ENCODE measurements around the gene UCK2.

The UCK2 gene

GRCh38 chr1:165823552-165824268 is 3.7 kb upstream of the UCK2 start:
- H3K9ac ChIP-seq (ENCODE audit: low read length) = no peak overlapping the region
- H3K27me3 ChIP-seq (ENCODE audit: control insufficient read depth, insufficient read depth, low read length) = no peaks in the 10 kb centered on the region
- H3K4me3 ChIP-seq (ENCODE audit: low read length) = no peak overlapping the region
- H3K36me3 ChIP-seq (ENCODE audit: control insufficient read depth, insufficient read depth, low read length) = no peaks in the 10 kb centered on the region
- H3K4me1 ChIP-seq (ENCODE audit: control insufficient read depth, insufficient read depth, low read length) = peaks cover 8% of the 10 kb centered on the region
- no peaks in the 10 kb centered on the region for H3K9me3 ChIP-seq (ENCODE audit: control insufficient read depth, low read length)

- peaks cover 10% of the 10 kb centered on the region for H3K4me1 ChIP-seq (ENCODE audit: control insufficient read depth, insufficient read depth, low read length)
Measured at GRCh38 chr1:165824269-165824643, 3.2 kb upstream of the UCK2 start.

DNA sequence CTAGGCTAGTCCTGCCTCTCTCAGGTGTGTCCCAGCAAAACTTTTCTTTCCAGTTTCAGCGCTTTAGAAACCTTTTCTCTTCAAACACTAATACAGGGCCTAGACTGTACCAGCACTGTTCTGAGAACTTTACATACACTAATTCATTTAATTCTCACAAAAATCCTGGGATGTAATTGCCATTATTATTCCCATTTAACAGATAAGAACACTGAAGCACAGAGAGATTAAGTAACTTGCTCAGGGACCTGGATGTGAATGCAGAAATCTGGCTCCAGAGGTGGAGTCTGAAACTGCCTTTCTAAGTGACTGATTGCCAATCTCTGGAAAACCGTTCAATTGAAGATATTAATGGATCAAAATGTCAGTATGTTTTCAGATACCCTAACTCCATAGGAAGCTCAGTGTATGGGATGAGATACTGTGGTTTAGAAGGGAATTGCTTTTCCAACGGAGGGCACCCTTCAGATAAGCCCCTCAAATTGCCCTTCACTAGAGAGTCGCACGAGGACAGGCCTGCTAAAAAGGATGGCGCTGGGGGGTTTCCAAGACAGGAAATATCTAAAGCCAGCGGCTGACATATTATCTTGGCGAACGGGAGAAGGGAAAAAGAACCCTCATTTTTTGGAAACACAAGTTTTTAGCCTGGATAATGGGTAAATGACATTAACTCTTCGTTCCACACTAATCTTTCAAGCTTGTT is 698 bp upstream of the UCK2 start:
- H3K4me3 ChIP-seq (ENCODE audit: low read length) = no peak overlapping the region
- H3K4me1 ChIP-seq (ENCODE audit: control insufficient read depth, insufficient read depth, low read length) = peaks cover 17% of the 10 kb centered on the region
- no peaks in the 10 kb centered on the region for H3K27me3 ChIP-seq (ENCODE audit: control insufficient read depth, insufficient read depth, low read length)
- no peaks in the 10 kb centered on the region for H3K36me3 ChIP-seq (ENCODE audit: control insufficient read depth, insufficient read depth, low read length)
- no peaks in the 10 kb centered on the region for H3K9me3 ChIP-seq (ENCODE audit: control insufficient read depth, low read length)
- H3K9ac ChIP-seq (ENCODE audit: low read length) = peak overlapping the region; percentile 50

More at GRCh38 chr1:165824269-165824643, 3.2 kb upstream of the UCK2 start:
- Histone ChIP-seq H3K27me3 (ENCODE audit: control insufficient read depth, insufficient read depth, low read length) (no peaks in the 10 kb centered on the region), H3K9me3 (ENCODE audit: control insufficient read depth, low read length) (no peaks in the 10 kb centered on the region), H3K36me3 (ENCODE audit: control insufficient read depth, insufficient read depth, low read length) (no peaks in the 10 kb centered on the region), H3K9ac (ENCODE audit: low read length) (no peak overlapping the region), H3K4me3 (ENCODE audit: low read length) (no peak overlapping the region)

DNA sequence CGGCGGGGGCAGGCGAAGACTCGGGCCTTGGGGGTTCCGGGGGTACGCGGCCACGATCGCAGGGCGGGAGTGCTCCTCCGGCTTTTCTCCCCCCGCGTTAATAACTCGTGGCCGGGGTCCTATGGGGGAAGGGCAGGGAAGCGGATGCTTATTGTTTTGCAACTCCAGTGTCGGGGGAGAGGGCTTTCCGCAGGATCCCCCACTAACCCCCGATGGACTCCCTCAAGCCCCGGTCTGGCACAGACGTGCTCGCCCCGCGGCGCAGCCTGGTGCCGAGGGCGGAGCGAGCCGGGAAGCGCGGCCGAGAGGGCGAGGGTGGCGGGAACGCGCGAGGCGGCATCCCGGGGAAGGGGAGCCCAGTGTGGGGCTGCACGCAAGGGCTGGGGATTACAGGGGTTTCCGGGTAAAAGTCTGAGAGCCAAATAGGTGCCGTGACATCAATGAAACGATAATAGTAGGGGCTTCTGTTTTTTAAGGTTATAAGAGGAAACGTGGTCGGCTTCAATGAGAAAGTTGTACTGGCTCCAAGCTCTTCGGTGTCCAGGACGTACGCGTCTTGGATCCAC is 772 bp downstream of the UCK2 start:
- Histone ChIP-seq H3K36me3 (ENCODE audit: control insufficient read depth, insufficient read depth, low read length) (no peaks in the 10 kb centered on the region), H3K4me3 (ENCODE audit: low read length) (peak overlapping the region; percentile 99), H3K9ac (ENCODE audit: low read length) (peak overlapping the region; percentile 91), H3K9me3 (ENCODE audit: control insufficient read depth, low read length) (no peaks in the 10 kb centered on the region), H3K27me3 (ENCODE audit: control insufficient read depth, insufficient read depth, low read length) (no peaks in the 10 kb centered on the region), H3K4me1 (ENCODE audit: control insufficient read depth, insufficient read depth, low read length) (peaks cover 17% of the 10 kb centered on the region)

DNA sequence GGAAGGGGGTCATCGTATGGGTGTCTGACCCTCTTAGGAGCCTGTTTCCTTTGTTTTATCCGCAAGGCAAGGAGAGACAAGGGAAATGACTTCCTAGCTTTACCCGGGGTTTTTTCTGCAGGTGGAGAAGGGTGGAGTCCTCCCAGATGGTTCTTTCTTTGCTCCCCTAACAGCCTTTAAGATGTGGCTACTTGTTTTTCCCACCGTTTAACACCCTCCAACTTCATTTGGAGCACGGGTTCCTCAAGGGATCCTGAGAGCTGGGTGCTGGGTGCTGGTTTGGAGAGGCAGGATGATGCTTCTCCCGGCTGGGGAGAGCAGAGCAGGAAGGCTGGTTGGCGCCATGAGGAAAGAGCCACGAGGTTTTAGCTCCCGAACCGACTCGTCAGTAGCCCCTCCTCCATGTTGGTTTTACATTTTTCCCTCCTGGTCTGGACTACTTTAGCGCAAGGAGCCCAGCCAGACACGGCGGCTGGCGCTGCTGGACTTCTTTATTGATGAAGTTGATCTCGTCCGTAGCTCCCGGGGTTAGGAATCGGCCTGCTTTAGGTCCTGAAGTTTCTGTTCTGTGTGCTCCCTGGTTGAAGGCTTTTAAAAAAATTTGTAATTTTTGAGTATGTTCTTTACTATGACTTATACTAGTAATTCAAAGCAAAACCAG is 1.4 kb downstream of the UCK2 start:
- H3K4me3 ChIP-seq (ENCODE audit: low read length) = peak overlapping the region; percentile 99
- H3K9me3 ChIP-seq (ENCODE audit: control insufficient read depth, low read length) = no peaks in the 10 kb centered on the region
- H3K36me3 ChIP-seq (ENCODE audit: control insufficient read depth, insufficient read depth, low read length) = no peaks in the 10 kb centered on the region
- peaks cover 17% of the 10 kb centered on the region for H3K4me1 ChIP-seq (ENCODE audit: control insufficient read depth, insufficient read depth, low read length)
- H3K9ac ChIP-seq (ENCODE audit: low read length) = peak overlapping the region; percentile 91
- H3K27me3 ChIP-seq (ENCODE audit: control insufficient read depth, insufficient read depth, low read length) = no peaks in the 10 kb centered on the region

DNA sequence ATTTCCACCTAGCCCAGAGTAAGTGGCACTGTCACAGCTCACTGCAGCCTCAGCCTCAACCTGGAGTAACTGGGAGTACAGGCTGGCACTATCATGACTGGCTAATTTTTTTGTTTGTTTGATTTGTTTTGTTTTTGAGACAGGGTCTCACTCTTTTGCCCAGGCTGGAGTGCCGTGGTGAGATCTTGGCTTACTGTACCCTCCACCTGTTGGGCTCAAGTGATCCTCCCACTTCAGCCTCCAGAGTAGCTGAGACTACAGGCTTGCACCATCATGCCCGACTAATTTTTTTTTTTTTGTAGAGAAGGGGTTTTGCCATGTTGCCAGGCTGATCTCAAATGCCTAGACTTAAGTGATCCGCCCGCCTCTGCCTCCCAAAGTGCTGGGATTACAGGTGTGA is 2.5 kb downstream of the UCK2 start:
- Histone ChIP-seq H3K4me1 (ENCODE audit: control insufficient read depth, insufficient read depth, low read length) (peaks cover 17% of the 10 kb centered on the region), H3K9ac (ENCODE audit: low read length) (peak overlapping the region; percentile 91), H3K36me3 (ENCODE audit: control insufficient read depth, insufficient read depth, low read length) (no peaks in the 10 kb centered on the region), H3K9me3 (ENCODE audit: control insufficient read depth, low read length) (no peaks in the 10 kb centered on the region), H3K27me3 (ENCODE audit: control insufficient read depth, insufficient read depth, low read length) (no peaks in the 10 kb centered on the region), H3K4me3 (ENCODE audit: low read length) (no peak overlapping the region)

DNA sequence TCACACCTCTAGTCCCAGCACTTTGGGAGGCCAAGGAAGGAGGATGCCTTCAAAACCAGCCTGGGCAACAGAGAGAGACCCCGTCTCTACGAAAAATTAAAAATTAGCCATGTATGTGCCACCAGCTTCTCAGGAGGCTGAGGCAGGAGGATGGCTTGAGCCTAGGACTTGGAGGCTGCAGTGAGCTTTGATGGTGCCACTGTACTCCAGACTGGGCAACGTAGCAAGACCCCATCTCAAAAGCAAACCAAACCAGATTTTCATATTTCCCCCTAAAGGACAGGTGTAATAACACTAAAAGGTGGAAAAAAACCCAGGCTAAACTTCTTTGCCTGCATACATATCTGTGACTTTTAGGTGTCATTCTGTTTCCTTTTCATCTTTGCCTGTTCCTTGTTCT is 3.7 kb downstream of the UCK2 start:
- Histone ChIP-seq H3K4me3 (ENCODE audit: low read length) (no peak overlapping the region), H3K36me3 (ENCODE audit: control insufficient read depth, insufficient read depth, low read length) (no peaks in the 10 kb centered on the region), H3K9me3 (ENCODE audit: control insufficient read depth, low read length) (no peaks in the 10 kb centered on the region), H3K9ac (ENCODE audit: low read length) (no peak overlapping the region), H3K4me1 (ENCODE audit: control insufficient read depth, insufficient read depth, low read length) (peaks cover 17% of the 10 kb centered on the region), H3K27me3 (ENCODE audit: control insufficient read depth, insufficient read depth, low read length) (no peaks in the 10 kb centered on the region)

GRCh38 chr1:165832902-165833301 is 5.5 kb downstream of the UCK2 start:
- no peaks in the 10 kb centered on the region for H3K9me3 ChIP-seq (ENCODE audit: control insufficient read depth, low read length)
- no peaks in the 10 kb centered on the region for H3K36me3 ChIP-seq (ENCODE audit: control insufficient read depth, insufficient read depth, low read length)
- no peaks in the 10 kb centered on the region for H3K27me3 ChIP-seq (ENCODE audit: control insufficient read depth, insufficient read depth, low read length)
- peaks cover 24% of the 10 kb centered on the region for H3K4me1 ChIP-seq (ENCODE audit: control insufficient read depth, insufficient read depth, low read length)
- H3K9ac ChIP-seq (ENCODE audit: low read length) = no peak overlapping the region
- H3K4me3 ChIP-seq (ENCODE audit: low read length) = no peak overlapping the region

DNA sequence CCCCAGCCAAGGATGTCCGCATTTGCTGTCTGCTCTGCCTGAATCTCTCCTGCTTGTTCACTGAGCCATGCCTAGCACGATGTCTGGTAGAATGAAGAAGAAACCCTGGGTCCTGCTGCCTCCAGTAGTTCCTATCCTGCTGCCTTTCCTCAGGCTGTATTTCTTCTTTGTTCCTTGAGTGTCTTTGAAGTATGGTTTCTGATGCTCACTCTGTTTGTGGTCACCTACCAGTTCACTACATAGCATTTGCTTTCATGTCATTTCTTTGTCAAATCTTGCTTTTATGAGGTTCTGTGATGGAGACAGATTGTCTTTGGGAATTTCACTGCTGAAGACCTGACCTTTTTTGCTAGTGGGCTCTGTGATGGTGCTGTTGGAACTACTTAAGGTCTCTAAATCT is 5.9 kb downstream of the UCK2 start:
- Histone ChIP-seq H3K4me1 (ENCODE audit: control insufficient read depth, insufficient read depth, low read length) (peaks cover 29% of the 10 kb centered on the region), H3K36me3 (ENCODE audit: control insufficient read depth, insufficient read depth, low read length) (no peaks in the 10 kb centered on the region), H3K9ac (ENCODE audit: low read length) (no peak overlapping the region), H3K27me3 (ENCODE audit: control insufficient read depth, insufficient read depth, low read length) (no peaks in the 10 kb centered on the region), H3K9me3 (ENCODE audit: control insufficient read depth, low read length) (no peaks in the 10 kb centered on the region), H3K4me3 (ENCODE audit: low read length) (no peak overlapping the region)

DNA sequence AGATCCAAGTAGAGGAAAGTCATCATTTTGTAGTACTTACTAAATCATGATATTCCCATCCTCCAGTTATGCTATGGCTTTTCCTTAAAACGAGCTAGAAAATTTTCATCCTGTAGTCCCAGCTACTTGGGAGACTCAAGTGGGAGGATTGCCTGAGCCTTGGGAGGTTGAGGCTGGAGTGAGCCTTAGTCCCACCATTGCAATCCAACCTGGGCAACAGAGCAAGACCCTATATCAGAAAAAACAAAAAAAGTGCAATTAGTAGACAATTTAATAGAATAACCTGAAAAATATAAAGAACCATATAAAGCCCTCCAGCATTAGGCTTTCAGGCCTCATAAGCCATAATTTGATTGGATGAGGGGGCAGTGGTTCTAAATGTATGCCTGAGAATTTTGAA is 6.8 kb downstream of the UCK2 start:
- no peaks in the 10 kb centered on the region for H3K27me3 ChIP-seq (ENCODE audit: control insufficient read depth, insufficient read depth, low read length)
- no peak overlapping the region for H3K9ac ChIP-seq (ENCODE audit: low read length)
- no peaks in the 10 kb centered on the region for H3K9me3 ChIP-seq (ENCODE audit: control insufficient read depth, low read length)
- no peaks in the 10 kb centered on the region for H3K36me3 ChIP-seq (ENCODE audit: control insufficient read depth, insufficient read depth, low read length)
- peaks cover 24% of the 10 kb centered on the region for H3K4me1 ChIP-seq (ENCODE audit: control insufficient read depth, insufficient read depth, low read length)
- no peak overlapping the region for H3K4me3 ChIP-seq (ENCODE audit: low read length)

- H3K4me3 ChIP-seq (ENCODE audit: low read length) = no peak overlapping the region
- no peaks in the 10 kb centered on the region for H3K27me3 ChIP-seq (ENCODE audit: control insufficient read depth, insufficient read depth, low read length)
- H3K4me1 ChIP-seq (ENCODE audit: control insufficient read depth, insufficient read depth, low read length) = peaks cover 18% of the 10 kb centered on the region
Measured at GRCh38 chr1:165834881-165835280, 7.5 kb downstream of the UCK2 start.

More at GRCh38 chr1:165834881-165835280, 7.5 kb downstream of the UCK2 start:
- H3K36me3 ChIP-seq (ENCODE audit: control insufficient read depth, insufficient read depth, low read length) = no peaks in the 10 kb centered on the region
- H3K9ac ChIP-seq (ENCODE audit: low read length) = no peak overlapping the region
- H3K9me3 ChIP-seq (ENCODE audit: control insufficient read depth, low read length) = no peaks in the 10 kb centered on the region

All from mucosa of stomach (tissue), 1 donor.